HG03521 (cell line): Measurements from ENCODE around the gene DOC2A.
"Not testable (repeated sequence)": the region's sequence is repeated elsewhere in the genome, so short reads cannot be mapped to it uniquely, and the experiment has no call there.

ENCODE experiments used
- ATAC-seq: cut with Tn5 transposase; IDR thresholded peaks from one replicate; pipeline ENCODE4 v1.9.1; 2021; ENCODE audit warnings: mild to moderate bottlenecking, moderate library complexity; ENCODE audit not compliant: unreplicated experiment

The DOC2A gene

DNA sequence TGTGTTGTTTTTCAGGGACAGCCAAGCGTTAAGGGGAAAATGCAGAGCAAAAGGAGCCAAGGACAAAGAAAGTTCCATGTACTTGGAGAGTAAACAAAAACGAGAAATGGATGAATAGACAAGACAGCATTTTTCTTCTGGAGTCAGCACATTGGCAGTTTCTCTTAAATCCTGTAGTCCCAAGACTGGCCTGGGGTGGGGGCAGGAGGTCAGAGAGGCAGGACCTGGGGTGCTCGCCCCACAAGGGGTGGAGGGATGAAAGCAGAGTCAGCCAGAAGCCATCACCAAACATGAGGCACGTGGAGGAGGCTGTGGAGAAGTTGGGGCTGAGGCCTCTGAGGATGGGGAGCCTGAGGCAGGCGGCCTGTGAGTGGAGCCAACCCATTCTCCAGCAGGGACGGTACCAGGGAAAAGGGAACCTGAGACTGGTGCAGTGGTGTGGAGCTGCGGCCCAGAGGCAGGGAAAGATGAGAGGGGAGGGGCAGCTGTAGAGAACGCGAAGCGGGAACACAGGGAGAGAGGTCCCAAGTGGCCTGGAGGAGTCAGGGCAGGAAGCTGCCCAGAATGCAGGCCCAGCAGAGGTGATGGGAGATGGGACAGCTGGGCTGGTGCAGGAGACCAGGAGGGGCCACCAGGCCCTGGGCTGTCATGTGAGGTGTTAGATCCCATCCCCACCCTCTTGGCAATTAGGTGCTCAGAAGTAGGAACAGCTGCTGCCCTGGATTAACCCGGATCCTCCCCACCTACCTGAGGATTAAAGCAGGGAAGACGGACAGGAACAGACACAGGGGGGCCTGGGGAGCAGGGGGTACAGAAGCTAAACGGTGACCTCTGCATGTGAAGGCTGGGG is 17.0 kb upstream of the DOC2A start:
- ATAC-seq: no peak

DNA sequence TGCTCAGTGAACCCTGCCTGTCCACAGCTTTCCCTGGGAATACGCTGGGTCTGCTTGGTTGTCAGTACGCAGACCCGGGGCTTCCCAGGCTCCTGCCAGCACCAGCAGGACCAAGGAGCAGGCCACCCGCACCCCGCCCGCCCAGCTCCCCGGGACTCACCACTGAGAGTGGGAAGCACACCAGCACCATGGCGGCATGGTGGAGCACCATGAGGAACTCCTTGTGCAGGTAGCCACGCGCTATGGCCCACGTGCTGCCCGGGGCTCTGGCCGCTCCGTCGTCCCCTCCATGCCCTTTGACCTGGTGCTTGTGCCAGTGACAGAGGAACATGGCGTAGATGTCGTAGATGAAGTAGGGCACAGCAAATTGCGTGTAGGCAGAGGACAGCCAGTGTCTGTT is 15.6 kb upstream of the DOC2A start:
- no peak for ATAC-seq

DNA sequence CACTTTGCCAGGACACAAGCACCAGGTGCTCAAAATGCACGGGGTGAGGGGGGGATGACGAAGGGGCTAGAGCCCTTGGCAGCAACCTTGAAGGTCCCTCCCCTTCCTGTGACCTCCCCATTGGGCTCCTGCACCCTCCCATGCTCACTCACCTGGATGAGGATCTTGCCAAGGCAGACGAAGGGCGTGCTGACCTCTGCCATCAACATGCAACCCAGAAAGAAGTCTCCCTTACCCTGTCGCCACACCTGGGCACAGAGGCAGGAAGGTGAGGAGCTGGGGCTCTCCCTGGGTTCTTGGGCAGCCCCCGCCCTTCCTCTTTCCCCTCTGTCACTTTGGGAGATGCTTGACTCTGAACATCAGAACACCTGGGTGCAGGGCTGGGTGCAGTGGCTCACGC is 14.7 kb upstream of the DOC2A start:
- ATAC-seq: no peak

DNA sequence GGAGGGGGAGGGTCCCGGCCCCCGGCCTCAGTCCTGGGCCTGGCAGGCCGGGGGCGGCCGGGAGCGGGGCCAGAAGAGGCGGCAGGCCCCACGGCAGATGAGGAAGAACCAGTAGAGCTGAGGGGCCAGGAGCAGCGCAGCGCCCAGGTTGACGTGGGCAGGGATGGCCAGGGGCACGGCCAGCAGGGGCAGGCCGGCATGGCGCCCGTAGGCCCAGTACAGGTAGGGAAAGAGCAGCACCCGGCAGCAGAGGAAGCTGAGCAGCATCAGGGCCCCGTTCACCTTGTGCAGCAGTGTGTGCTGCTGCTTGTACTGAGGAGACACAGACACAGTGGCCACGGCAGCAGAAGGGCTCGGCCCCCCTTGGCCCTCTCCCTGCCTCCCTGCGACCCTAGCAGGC is 14.3 kb upstream of the DOC2A start:
- no peak for ATAC-seq

DNA sequence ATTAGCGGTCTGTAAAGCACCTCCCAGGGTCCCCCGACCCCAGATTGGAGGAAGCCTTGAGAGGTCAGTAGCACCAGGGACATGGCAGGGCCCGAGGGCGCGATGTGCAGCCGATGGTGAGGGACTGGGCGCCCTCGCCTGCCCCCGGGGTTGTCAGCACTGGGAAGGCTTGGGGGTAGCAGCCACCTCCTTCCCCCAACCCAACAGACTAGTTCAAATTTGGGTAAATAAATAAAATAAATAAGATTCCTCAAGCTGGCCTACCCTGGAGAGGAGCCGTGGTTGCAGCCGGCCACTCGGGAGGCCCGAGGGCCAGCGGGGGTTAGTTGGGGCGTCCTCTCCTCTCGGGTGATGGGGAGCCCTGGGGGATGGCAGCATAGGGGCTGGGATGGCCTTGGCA is 13.6 kb upstream of the DOC2A start:
- ATAC-seq: no peak

DNA sequence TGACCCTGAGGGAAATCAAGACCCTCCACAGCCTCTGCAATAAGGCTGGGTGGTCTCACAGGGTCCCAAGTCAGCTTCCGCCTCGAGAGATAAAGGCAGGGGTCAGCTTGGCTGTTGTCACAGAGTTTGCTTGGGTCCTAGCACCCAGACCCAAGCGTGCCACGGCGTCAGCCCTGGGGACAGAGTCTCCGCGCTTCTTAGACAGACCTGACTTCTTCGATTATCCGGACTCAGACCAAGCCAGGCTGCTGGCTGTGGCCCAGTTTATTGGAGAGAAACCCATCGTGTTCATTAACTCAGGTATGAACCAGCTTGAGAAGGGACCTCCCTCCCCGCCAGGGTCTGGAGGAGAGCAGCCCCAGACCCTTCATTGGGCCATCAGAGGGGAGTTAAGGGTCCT is 12.8 kb upstream of the DOC2A start:
- ATAC-seq: no peak

DNA sequence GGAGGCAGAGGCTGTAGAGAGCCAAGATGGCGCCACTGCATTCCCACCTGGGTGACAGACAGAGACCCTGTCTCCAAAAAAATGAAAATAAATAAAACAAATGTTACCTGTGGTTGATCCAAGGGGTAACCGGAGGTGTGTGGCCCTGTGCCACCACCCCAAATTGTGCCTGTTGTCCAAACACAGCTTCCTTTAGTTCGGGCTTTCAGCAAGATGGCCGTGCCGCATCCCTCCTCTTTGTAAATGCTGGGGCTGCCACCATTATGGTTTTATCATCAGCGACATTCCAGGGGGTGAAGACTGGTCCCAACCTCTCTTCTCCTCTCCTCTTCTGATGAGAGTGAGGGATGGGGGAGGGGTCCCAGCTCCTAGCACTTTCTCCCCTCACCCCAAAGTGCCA is 12.1 kb upstream of the DOC2A start, which contains the start of gene C16orf92:
Gene C16orf92 (plus strand): TSS at position 312 of the 400 bp plus-strand sequence. CDS start 143 bp downstream, outside the sequence.
- ATAC-seq: no peak

- ATAC-seq: no peak
Measured at GRCh38 chr16:30018731-30019158, 7.9 kb upstream of the DOC2A start.

- ATAC-seq: not testable (repeated sequence)
Measured at GRCh38 chr16:30017937-30018336, 7.1 kb upstream of the DOC2A start.

DNA sequence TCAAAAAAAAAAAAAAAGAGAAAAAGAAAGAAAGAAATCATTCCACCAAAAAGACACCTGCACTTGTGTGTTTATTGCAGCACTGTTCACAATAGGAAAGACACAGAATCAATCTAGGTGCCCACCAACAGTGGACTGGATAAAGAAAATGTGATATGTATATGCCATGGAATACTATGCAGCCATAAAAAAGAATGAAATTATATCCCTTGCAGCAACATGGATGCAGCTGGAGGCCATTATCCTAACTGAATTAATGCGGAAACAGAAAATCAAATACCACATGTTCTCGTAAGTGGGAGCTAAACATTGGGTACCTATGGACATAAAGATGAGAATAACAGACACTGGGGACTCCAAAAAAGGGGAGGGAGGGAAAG is 6.4 kb upstream of the DOC2A start:
- ATAC-seq: no peak

- no peak for ATAC-seq
Measured at GRCh38 chr16:30016555-30017276, 5.9 kb upstream of the DOC2A start.

DNA sequence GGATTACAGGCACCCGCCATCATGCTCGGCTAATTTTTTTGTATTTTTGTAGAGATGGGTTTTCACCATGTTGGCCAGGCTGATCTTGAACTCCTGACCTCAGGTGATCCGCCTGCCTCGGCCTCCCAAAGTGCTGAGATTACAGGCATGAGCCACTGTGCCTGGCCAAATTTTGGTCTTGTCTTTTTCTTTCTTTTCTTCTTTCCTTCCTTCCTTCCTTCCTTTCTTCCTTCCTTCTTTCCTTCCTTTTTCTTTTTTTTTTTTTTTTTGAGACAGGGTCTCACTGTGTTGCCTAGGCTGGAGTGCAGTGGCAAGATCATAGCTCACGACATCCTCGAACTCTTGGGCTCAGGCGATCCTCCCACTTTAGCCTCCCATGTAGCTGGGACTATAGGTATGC is 4.6 kb upstream of the DOC2A start:
- ATAC-seq: not testable (repeated sequence)

GRCh38 chr16:30012598-30012997 is 1.8 kb upstream of the DOC2A start:
- not testable (repeated sequence) for ATAC-seq

- ATAC-seq: no peak
Measured at GRCh38 chr16:30011714-30012504, 1.1 kb upstream of the DOC2A start.

GRCh38 chr16:30009990-30010843 is 610 bp downstream of the DOC2A start:
- ATAC-seq: no peak

- no peak for ATAC-seq
Measured at GRCh38 chr16:30009085-30009862, 1.6 kb downstream of the DOC2A start.

GRCh38 chr16:30007378-30007895 is 3.4 kb downstream of the DOC2A start:
- no peak for ATAC-seq

GRCh38 chr16:30006659-30007377 is 4.0 kb downstream of the DOC2A start:
- ATAC-seq: no peak

DNA sequence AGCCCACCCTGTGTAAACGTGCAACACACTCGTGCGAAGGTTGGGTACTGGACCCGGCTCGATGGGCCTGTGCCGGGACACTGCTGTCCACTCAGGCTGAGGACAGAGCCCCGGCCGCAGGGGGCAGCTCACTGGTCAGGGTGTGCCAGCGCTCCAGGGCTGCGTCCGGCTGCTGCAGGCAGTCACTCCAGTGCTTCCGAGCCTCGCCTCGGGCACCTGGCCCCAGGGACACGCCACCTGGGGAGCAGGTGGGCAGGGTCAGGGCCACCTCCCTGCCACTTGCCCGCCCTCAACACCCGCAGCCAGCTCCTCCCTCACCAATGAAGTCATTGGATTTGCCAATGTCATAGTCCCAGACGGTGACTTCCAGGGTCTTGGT is 4.7 kb downstream of the DOC2A start:
- no peak for ATAC-seq
